Astrocyte (in vitro differentiated cells and primary cell): ENCODE measurements around the gene HOXB1. TPM values are rescaled to one million over a fixed set of nuclear protein-coding genes. Genes with fewer than 3 reads are reported as not detected.
A peak's percentile ranks its signal among the peaks of the same experiment; 100 is the strongest.

Experiments
- DNase-seq: peaks from one replicate; pipeline ENCODE4 v3.0.0-alpha.2; 2010; ENCODE audit warnings: low read depth
- FAIRE-seq: peaks from 2 replicates; lab custom pipeline; 2011; peaks lifted over from hg19 to GRCh38; lab: Jason Lieb, UNC
- H2AFZ ChIP-seq: 2 replicates; pipeline ENCODE4 v1.6.0; 2012; ENCODE audit warnings: low read depth, low read length, inconsistent platforms
- H3K27ac ChIP-seq: 2 replicates; pipeline ENCODE4 v1.5.1; 2011; ENCODE audit warnings: low read depth, low read length, inconsistent platforms
- H3K27me3 ChIP-seq: 2 replicates; pipeline ENCODE4 v1.6.0; 2011; ENCODE audit warnings: low read length, inconsistent platforms; ENCODE audit not compliant: insufficient read depth
- H3K36me3 ChIP-seq: 2 replicates; pipeline ENCODE4 v1.5.1; 2011; ENCODE audit warnings: low read length, inconsistent platforms; ENCODE audit not compliant: insufficient read depth
- H3K4me1 ChIP-seq: 2 replicates; pipeline ENCODE4 v1.5.1; 2011; ENCODE audit warnings: low read length, inconsistent platforms; ENCODE audit not compliant: insufficient read depth
- H3K4me2 ChIP-seq: 2 replicates; pipeline ENCODE4 v1.6.0; 2012; ENCODE audit warnings: low read length, inconsistent platforms
- H3K4me3 ChIP-seq: 2 replicates; pipeline ENCODE4 v1.5.1; 2011; ENCODE audit warnings: low read depth, mild to moderate bottlenecking, low read length, inconsistent platforms; ENCODE audit not compliant: insufficient read depth
- H3K79me2 ChIP-seq: 2 replicates; pipeline ENCODE4 v1.6.0; 2012; ENCODE audit warnings: mild to moderate bottlenecking, low read length, inconsistent platforms; ENCODE audit not compliant: insufficient read depth
- H3K9ac ChIP-seq: 2 replicates; pipeline ENCODE4 v1.6.0; 2012; ENCODE audit warnings: mild to moderate bottlenecking, low read length, inconsistent platforms
- H3K9me3 ChIP-seq: 2 replicates; pipeline ENCODE4 v1.5.1; 2012; ENCODE audit warnings: low read depth, mild to moderate bottlenecking, low read length, inconsistent platforms; ENCODE audit not compliant: insufficient read depth
- H4K20me1 ChIP-seq: 2 replicates; pipeline ENCODE4 v1.6.0; 2012; ENCODE audit warnings: low read length, inconsistent platforms; ENCODE audit not compliant: insufficient read depth
- H3K27ac Mint-ChIP-seq: one replicate; pipeline ENCODE4 v1.8.0; 2021; ENCODE audit warnings: mild to moderate bottlenecking, mixed read lengths; ENCODE audit not compliant: unreplicated experiment
- H3K27me3 Mint-ChIP-seq: one replicate; pipeline ENCODE4 v1.8.0; 2021; ENCODE audit warnings: low read depth, mixed read lengths; ENCODE audit not compliant: unreplicated experiment
- H3K36me3 Mint-ChIP-seq: one replicate; pipeline ENCODE4 v1.8.0; 2021; ENCODE audit warnings: low read depth, mixed read lengths; ENCODE audit not compliant: unreplicated experiment
- H3K4me1 Mint-ChIP-seq: one replicate; pipeline ENCODE4 v1.8.0; 2021; ENCODE audit warnings: low read depth, mixed read lengths; ENCODE audit not compliant: unreplicated experiment
- H3K4me3 Mint-ChIP-seq: one replicate; pipeline ENCODE4 v1.8.0; 2021; ENCODE audit warnings: mild to moderate bottlenecking, moderate library complexity, mixed read lengths; ENCODE audit not compliant: unreplicated experiment
- H3K9me3 Mint-ChIP-seq: one replicate; pipeline ENCODE4 v1.8.0; 2021; ENCODE audit warnings: mild to moderate bottlenecking, mixed read lengths; ENCODE audit not compliant: unreplicated experiment
- EZH2 ChIP-seq: IDR thresholded peaks from 2 replicates; pipeline ENCODE4 v1.6.1; 2012; ENCODE audit warnings: mild to moderate bottlenecking, low read length, inconsistent platforms; ENCODE audit not compliant: insufficient read depth
- total RNA-seq: library from RNA; stranded (reverse); gene quantifications from 2 replicates; pipeline ENCODE4 v1.2.1, GENCODE V29; 2021
- TF ChIP-seq, protein P1 (sequence below): IDR thresholded peaks from 2 replicates; pipeline ENCODE4 v1.5.1; 2011; ENCODE audit warnings: low read depth, mild to moderate bottlenecking, inconsistent platforms, low read length, moderate library complexity; ENCODE audit not compliant: insufficient read depth

The HOXB1 gene
- total RNA-seq, 1 donor from 2014 or later, result not detected

- H3K4me2 ChIP-seq, result no peak overlapping the region
- TF ChIP-seq, protein P1, sequence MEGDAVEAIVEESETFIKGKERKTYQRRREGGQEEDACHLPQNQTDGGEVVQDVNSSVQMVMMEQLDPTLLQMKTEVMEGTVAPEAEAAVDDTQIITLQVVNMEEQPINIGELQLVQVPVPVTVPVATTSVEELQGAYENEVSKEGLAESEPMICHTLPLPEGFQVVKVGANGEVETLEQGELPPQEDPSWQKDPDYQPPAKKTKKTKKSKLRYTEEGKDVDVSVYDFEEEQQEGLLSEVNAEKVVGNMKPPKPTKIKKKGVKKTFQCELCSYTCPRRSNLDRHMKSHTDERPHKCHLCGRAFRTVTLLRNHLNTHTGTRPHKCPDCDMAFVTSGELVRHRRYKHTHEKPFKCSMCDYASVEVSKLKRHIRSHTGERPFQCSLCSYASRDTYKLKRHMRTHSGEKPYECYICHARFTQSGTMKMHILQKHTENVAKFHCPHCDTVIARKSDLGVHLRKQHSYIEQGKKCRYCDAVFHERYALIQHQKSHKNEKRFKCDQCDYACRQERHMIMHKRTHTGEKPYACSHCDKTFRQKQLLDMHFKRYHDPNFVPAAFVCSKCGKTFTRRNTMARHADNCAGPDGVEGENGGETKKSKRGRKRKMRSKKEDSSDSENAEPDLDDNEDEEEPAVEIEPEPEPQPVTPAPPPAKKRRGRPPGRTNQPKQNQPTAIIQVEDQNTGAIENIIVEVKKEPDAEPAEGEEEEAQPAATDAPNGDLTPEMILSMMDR, result no peak
- no peak for TF ChIP-seq EZH2
These were observed 39.1 kb downstream of the HOXB1 start for GRCh38 chr17:48491527-48492273.

DNA sequence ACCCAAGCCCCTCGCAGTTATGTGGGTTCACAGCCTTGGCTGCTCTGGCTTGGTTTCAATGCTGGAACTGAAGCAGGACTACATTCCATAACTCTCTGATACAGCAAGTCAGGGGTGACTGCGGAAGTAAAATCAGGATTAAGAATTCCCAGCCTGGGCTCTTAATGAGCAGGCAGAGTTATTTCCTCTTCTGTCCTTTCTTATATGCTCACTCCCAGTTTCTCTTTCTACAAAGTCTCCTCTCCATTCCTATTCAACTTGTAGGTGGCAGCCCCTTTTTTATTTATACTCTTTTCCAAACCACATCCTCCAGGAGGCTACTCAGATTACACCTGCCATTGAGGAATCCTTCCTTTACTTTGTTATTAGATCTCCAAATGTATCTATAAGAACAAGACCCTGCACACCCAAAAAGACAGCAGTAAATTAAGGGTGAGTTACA lies 40.3 kb downstream of the HOXB1 start:
- H3K27me3 Mint-ChIP-seq, result peaks cover 34% of the 10 kb centered on the region
- Histone ChIP-seq H3K27ac (no peak overlapping the region), H3K4me3 (no peak overlapping the region), H3K27me3 (no peaks in the 10 kb centered on the region), H3K9ac (no peak overlapping the region), H3K79me2 (no peaks in the 10 kb centered on the region), H3K4me2 (no peak overlapping the region), H3K36me3 (no peaks in the 10 kb centered on the region), H2AFZ (no peak overlapping the region), H4K20me1 (no peaks in the 10 kb centered on the region), H3K4me1 (peaks cover 38% of the 10 kb centered on the region), H3K9me3 (no peaks in the 10 kb centered on the region)
- no peak for FAIRE-seq
- H3K4me3 Mint-ChIP-seq, result no peak overlapping the region
- DNase-seq, result peak; percentile 46
- no peak overlapping the region for H3K27ac Mint-ChIP-seq
- peaks cover 23% of the 10 kb centered on the region for H3K4me1 Mint-ChIP-seq
- TF ChIP-seq EZH2, result no peak
- TF ChIP-seq, protein P1, result no peak
- H3K36me3 Mint-ChIP-seq, result no peaks in the 10 kb centered on the region
- peaks cover 3% of the 10 kb centered on the region for H3K9me3 Mint-ChIP-seq

More at GRCh38 chr17:48491527-48492273, 39.1 kb downstream of the HOXB1 start:
- Mint-ChIP-seq H3K4me1 (peaks cover 18% of the 10 kb centered on the region), H3K36me3 (no peaks in the 10 kb centered on the region), H3K27me3 (peaks cover 37% of the 10 kb centered on the region), H3K4me3 (no peak overlapping the region), H3K9me3 (no peaks in the 10 kb centered on the region), H3K27ac (no peak overlapping the region)
- H3K79me2 ChIP-seq, result no peaks in the 10 kb centered on the region
- H4K20me1 ChIP-seq, result no peaks in the 10 kb centered on the region
- DNase-seq (no peak), FAIRE-seq (no peak)
- H3K27me3 ChIP-seq, result no peaks in the 10 kb centered on the region
- H3K4me3 ChIP-seq, result no peak overlapping the region
- no peak overlapping the region for H3K9ac ChIP-seq
- H3K27ac ChIP-seq, result no peak overlapping the region
- H3K36me3 ChIP-seq, result no peaks in the 10 kb centered on the region
- no peaks in the 10 kb centered on the region for H3K9me3 ChIP-seq
- peaks cover 33% of the 10 kb centered on the region for H3K4me1 ChIP-seq
- H2AFZ ChIP-seq, result no peak overlapping the region

DNA sequence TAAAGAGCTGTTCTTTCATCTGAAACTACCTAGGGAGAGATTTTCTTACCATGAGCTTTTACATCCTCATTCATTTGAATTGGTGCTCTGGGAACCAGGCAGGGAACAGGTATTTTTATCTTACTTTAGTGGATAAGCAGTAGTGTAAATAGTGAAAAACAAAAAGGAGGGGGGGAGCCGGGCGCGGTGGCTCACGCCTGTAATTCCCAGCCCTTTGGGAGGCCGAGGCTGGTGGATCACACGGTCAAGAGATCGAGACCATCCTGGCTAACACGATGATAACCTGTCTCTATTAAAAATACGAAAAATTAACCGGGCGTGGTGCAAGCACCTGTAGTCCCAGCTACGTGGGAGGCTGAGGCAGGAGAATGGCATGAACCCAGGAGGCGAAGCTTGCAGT lies 41.0 kb downstream of the HOXB1 start:
- TF ChIP-seq, protein P1, result no peak
- no peak for TF ChIP-seq EZH2
- peaks cover 38% of the 10 kb centered on the region for H3K4me1 ChIP-seq
- H3K27me3 ChIP-seq, result no peaks in the 10 kb centered on the region
- no peaks in the 10 kb centered on the region for H4K20me1 ChIP-seq
- H3K27ac ChIP-seq, result no peak overlapping the region
- H3K9me3 ChIP-seq, result no peaks in the 10 kb centered on the region
- DNase-seq (no peak), FAIRE-seq (no peak)
- peaks cover 3% of the 10 kb centered on the region for H3K9me3 Mint-ChIP-seq
- no peaks in the 10 kb centered on the region for H3K36me3 ChIP-seq
- H3K4me1 Mint-ChIP-seq, result peaks cover 25% of the 10 kb centered on the region
- H3K36me3 Mint-ChIP-seq, result no peaks in the 10 kb centered on the region
- no peak overlapping the region for H3K27ac Mint-ChIP-seq
- no peak overlapping the region for H3K4me3 Mint-ChIP-seq
- no peak overlapping the region for H2AFZ ChIP-seq
- H3K4me3 ChIP-seq, result no peak overlapping the region
- peaks cover 30% of the 10 kb centered on the region for H3K27me3 Mint-ChIP-seq
- H3K79me2 ChIP-seq, result no peaks in the 10 kb centered on the region
- H3K9ac ChIP-seq, result no peak overlapping the region
- H3K4me2 ChIP-seq, result no peak overlapping the region
